H9 (cell line): ENCODE data around the gene WWC1. TPM values are rescaled to one million over a fixed set of nuclear protein-coding genes. Genes with fewer than 3 reads are reported as not detected.

Experiments
- DNase-seq: peaks from one replicate; pipeline ENCODE4 v3.0.0-alpha.2; 2017
- H2AFZ ChIP-seq: one replicate; pipeline ENCODE4 v1.6.1; 2013; ENCODE audit warnings: mild to moderate bottlenecking, low read length, control low read depth, moderate library complexity
- H2AK5ac ChIP-seq: 2 replicates; pipeline ENCODE4 v1.6.1; 2013; ENCODE audit warnings: low read length, control low read depth, mixed read lengths; ENCODE audit not compliant: insufficient read length
- H2BK120ac ChIP-seq: one replicate; pipeline ENCODE4 v1.6.1; 2013; ENCODE audit warnings: low read depth, mild to moderate bottlenecking, low read length, control low read depth, inconsistent platforms; ENCODE audit not compliant: poor library complexity, severe bottlenecking
- H2BK12ac ChIP-seq: 2 replicates; pipeline ENCODE4 v1.6.1; 2013; ENCODE audit warnings: low read length, control low read depth, mixed read lengths, low read depth; ENCODE audit not compliant: insufficient read length
- H2BK15ac ChIP-seq: 2 replicates; pipeline ENCODE4 v1.6.1; 2013; ENCODE audit warnings: low read depth, low read length, control low read depth
- H2BK20ac ChIP-seq: one replicate; pipeline ENCODE4 v1.6.1; 2013; ENCODE audit warnings: low read depth, mild to moderate bottlenecking, low read length, control low read depth, inconsistent platforms; ENCODE audit not compliant: poor library complexity, severe bottlenecking
- H2BK5ac ChIP-seq: 2 replicates; pipeline ENCODE4 v1.6.1; 2013; ENCODE audit warnings: low read length, control low read depth, mixed read lengths; ENCODE audit not compliant: insufficient read length
- H3K14ac ChIP-seq: 2 replicates; pipeline ENCODE4 v1.6.1; 2013; ENCODE audit warnings: low read length, control low read depth; ENCODE audit not compliant: insufficient read depth
- H3K18ac ChIP-seq: 2 replicates; pipeline ENCODE4 v1.6.1; 2013; ENCODE audit warnings: low read depth, mild to moderate bottlenecking, mixed read lengths, low read length, control low read depth; ENCODE audit not compliant: insufficient read length
- H3K23ac ChIP-seq: 2 replicates; pipeline ENCODE4 v1.6.1; 2013; ENCODE audit warnings: low read length, control low read depth, mixed read lengths, low read depth; ENCODE audit not compliant: insufficient read length
- H3K23me2 ChIP-seq: 2 replicates; pipeline ENCODE4 v1.6.1; 2013; ENCODE audit warnings: low read depth, mild to moderate bottlenecking, mixed read lengths, low read length, control low read depth; ENCODE audit not compliant: insufficient read length, poor library complexity, severe bottlenecking
- H3K27ac ChIP-seq: 2 replicates; pipeline ENCODE4 v1.5.1; 2013; ENCODE audit warnings: low read length, control low read depth, mixed read lengths, low read depth; ENCODE audit not compliant: insufficient read length
- H3K27me3 ChIP-seq: 2 replicates; pipeline ENCODE4 v1.6.1; 2013; ENCODE audit warnings: low read length, control low read depth, inconsistent platforms; ENCODE audit not compliant: insufficient read depth
- H3K4ac ChIP-seq: 2 replicates; pipeline ENCODE4 v1.6.1; 2013; ENCODE audit warnings: low read depth, mild to moderate bottlenecking, control low read depth, inconsistent platforms, low read length, moderate library complexity
- H3K4me1 ChIP-seq: 2 replicates; pipeline ENCODE4 v1.6.1; 2013; ENCODE audit warnings: low read length, control low read depth, inconsistent platforms; ENCODE audit not compliant: insufficient read depth
- H3K4me2 ChIP-seq: 2 replicates; pipeline ENCODE4 v1.6.1; 2013; ENCODE audit warnings: low read length, control low read depth, mixed read lengths; ENCODE audit not compliant: insufficient read length, insufficient read depth
- H3K56ac ChIP-seq: 2 replicates; pipeline ENCODE4 v1.6.1; 2013; ENCODE audit warnings: low read depth, mild to moderate bottlenecking, mixed read lengths, low read length, control low read depth; ENCODE audit not compliant: insufficient read length
- H3K79me1 ChIP-seq: 2 replicates; pipeline ENCODE4 v1.6.1; 2013; ENCODE audit warnings: low read depth, mild to moderate bottlenecking, moderate library complexity, low read length, control low read depth, inconsistent platforms; ENCODE audit not compliant: insufficient read depth, poor library complexity, severe bottlenecking
- H3K79me2 ChIP-seq: 2 replicates; pipeline ENCODE4 v1.6.1; 2013; ENCODE audit warnings: low read length, control low read depth, inconsistent platforms; ENCODE audit not compliant: insufficient read depth
- H3K9ac ChIP-seq: 2 replicates; pipeline ENCODE4 v1.6.1; 2013; ENCODE audit warnings: low read length, control low read depth, mixed read lengths; ENCODE audit not compliant: insufficient read length; ENCODE audit errors: extremely low read depth
- H3K9me3 ChIP-seq: one replicate; pipeline ENCODE4 v1.6.1; 2013; ENCODE audit warnings: low read depth, low read length, inconsistent platforms; ENCODE audit not compliant: control insufficient read depth
- H3T11ph ChIP-seq: one replicate; pipeline ENCODE4 v1.6.1; 2013; ENCODE audit warnings: mild to moderate bottlenecking, low read length, control low read depth, inconsistent platforms
- H4K20me1 ChIP-seq: one replicate; pipeline ENCODE4 v1.6.1; 2013; ENCODE audit not compliant: control insufficient read depth, insufficient read length, insufficient read depth
- H4K5ac ChIP-seq: 2 replicates; pipeline ENCODE4 v1.6.1; 2013; ENCODE audit warnings: low read depth, mild to moderate bottlenecking, mixed read lengths, low read length, control low read depth; ENCODE audit not compliant: insufficient read length
- H4K8ac ChIP-seq: replicated peaks from 2 replicates; pipeline ENCODE4 v1.6.1; 2013; ENCODE audit warnings: low read length, control low read depth, mixed read lengths, low read depth; ENCODE audit not compliant: insufficient read length
- H4K91ac ChIP-seq: 2 replicates; pipeline ENCODE4 v1.6.1; 2013; ENCODE audit warnings: low read depth, mild to moderate bottlenecking, moderate library complexity, mixed read lengths, low read length, control low read depth; ENCODE audit not compliant: insufficient read length
- H3K27ac Mint-ChIP-seq, 3 experiments: 2 replicates in 2 of 3; 3 replicates in 1 of 3; pipeline ENCODE4 v1.8.0; 2020 to 2021; ENCODE audit warnings: mixed read lengths in 3 of 3, mild to moderate bottlenecking in 1 of 3, moderate library complexity in 1 of 3
- H3K27me3 Mint-ChIP-seq: 2 replicates; pipeline ENCODE4 v1.8.0; 2021; ENCODE audit warnings: low read depth, mild to moderate bottlenecking, moderate library complexity, mixed read lengths
- H3K36me3 Mint-ChIP-seq, 3 experiments: 2 replicates in 2 of 3; 3 replicates in 1 of 3; pipeline ENCODE4 v1.8.0; 2020 to 2021; ENCODE audit warnings: low read depth in 3 of 3, mixed read lengths in 3 of 3; ENCODE audit not compliant: insufficient read depth in 1 of 3
- H3K4me1 Mint-ChIP-seq, 2 experiments: 2 replicates each; pipeline ENCODE4 v1.8.0; 2020; ENCODE audit warnings: mixed read lengths in 2 of 2
- H3K4me3 Mint-ChIP-seq, 2 experiments: 2 replicates in 1 of 2; 3 replicates in 1 of 2; pipeline ENCODE4 v1.8.0; 2020 to 2021; ENCODE audit warnings: mild to moderate bottlenecking in 2 of 2, mixed read lengths in 2 of 2, moderate library complexity in 1 of 2
- H3K9me3 Mint-ChIP-seq, 2 experiments: 2 replicates in 1 of 2; 3 replicates in 1 of 2; pipeline ENCODE4 v1.8.0; 2020; ENCODE audit warnings: mild to moderate bottlenecking in 2 of 2, mixed read lengths in 2 of 2, moderate library complexity in 1 of 2
- WGBS: extraction: QIAGEN DNeasy Blood & Tissue Kit; methylation state at CpG from one replicate; pipeline ENCODE4 v1.1.7; 2013; ENCODE audit warnings: missing lambda C conversion rate, low lambda C conversion rate, mixed read lengths; ENCODE audit not compliant: insufficient read length; ENCODE audit errors: extremely low coverage; 5-methylcytosine and 5-hydroxymethylcytosine counted together
- total RNA-seq: library from RNA; stranded (reverse); gene quantifications from 2 replicates; pipeline ENCODE4 v1.2.1, GENCODE V29; 2021
- TF ChIP-seq, protein P1 (sequence below): fragments of 200-600 bp; sonication (generic); conservative IDR thresholded peaks from 3 replicates; pipeline ENCODE4 v1.8.0; 2021; ENCODE audit warnings: antibody characterized with exemption, mild to moderate bottlenecking

WWC1 gene
- total RNA-seq, 1 experiment from 2014 or later = 28.2 TPM

- no peak for DNase-seq
Observed at GRCh38 chr5:168464641-168465040, 173.2 kb downstream of the WWC1 start.

More at GRCh38 chr5:168464641-168465040, 173.2 kb downstream of the WWC1 start:
- H4K91ac ChIP-seq = no peak overlapping the region
- no peaks in the 10 kb centered on the region for H3K79me1 ChIP-seq
- no peaks in the 10 kb centered on the region for H3K4me1 ChIP-seq
- no peak overlapping the region for H3K14ac ChIP-seq
- no peak overlapping the region for H3K9ac ChIP-seq
- no peak overlapping the region for H4K5ac ChIP-seq
- H2BK12ac ChIP-seq = no peak overlapping the region
- H2BK5ac ChIP-seq = no peak overlapping the region
- no peak overlapping the region for H3K56ac ChIP-seq
- H3K23me2 ChIP-seq = no peaks in the 10 kb centered on the region
- no peak overlapping the region for H3K18ac ChIP-seq
- Mint-ChIP-seq H3K4me1 (no peaks in the 10 kb centered on the region), H3K27ac (peak overlapping the region in 1 of 3 experiments; percentile 38; a peak in 1 of 7 replicates), H3K9me3 (no peaks in the 10 kb centered on the region; a peak in 1 of 5 replicates), H3K4me3 (no peak overlapping the region), H3K36me3 (peaks cover 19 to 62% (median 54%) of the 10 kb centered on the region in 3 experiments; a peak in 6 of 7 replicates), H3K27me3 (no peaks in the 10 kb centered on the region)
- no peak overlapping the region for H3T11ph ChIP-seq
- H2BK20ac ChIP-seq = no peak overlapping the region
- no peak overlapping the region for H3K4me2 ChIP-seq
- no peak overlapping the region for H2AFZ ChIP-seq
- no peak overlapping the region for H3K27ac ChIP-seq
- TF ChIP-seq, protein P1, sequence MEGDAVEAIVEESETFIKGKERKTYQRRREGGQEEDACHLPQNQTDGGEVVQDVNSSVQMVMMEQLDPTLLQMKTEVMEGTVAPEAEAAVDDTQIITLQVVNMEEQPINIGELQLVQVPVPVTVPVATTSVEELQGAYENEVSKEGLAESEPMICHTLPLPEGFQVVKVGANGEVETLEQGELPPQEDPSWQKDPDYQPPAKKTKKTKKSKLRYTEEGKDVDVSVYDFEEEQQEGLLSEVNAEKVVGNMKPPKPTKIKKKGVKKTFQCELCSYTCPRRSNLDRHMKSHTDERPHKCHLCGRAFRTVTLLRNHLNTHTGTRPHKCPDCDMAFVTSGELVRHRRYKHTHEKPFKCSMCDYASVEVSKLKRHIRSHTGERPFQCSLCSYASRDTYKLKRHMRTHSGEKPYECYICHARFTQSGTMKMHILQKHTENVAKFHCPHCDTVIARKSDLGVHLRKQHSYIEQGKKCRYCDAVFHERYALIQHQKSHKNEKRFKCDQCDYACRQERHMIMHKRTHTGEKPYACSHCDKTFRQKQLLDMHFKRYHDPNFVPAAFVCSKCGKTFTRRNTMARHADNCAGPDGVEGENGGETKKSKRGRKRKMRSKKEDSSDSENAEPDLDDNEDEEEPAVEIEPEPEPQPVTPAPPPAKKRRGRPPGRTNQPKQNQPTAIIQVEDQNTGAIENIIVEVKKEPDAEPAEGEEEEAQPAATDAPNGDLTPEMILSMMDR = no peak
- H3K23ac ChIP-seq = no peak overlapping the region
- WGBS = no CpG with 5 or more reads among the region's 20 CpGs
- no peak overlapping the region for H2BK15ac ChIP-seq
- H3K79me2 ChIP-seq = no peaks in the 10 kb centered on the region
- no peaks in the 10 kb centered on the region for H4K20me1 ChIP-seq
- no peak overlapping the region for H2AK5ac ChIP-seq
- no peaks in the 10 kb centered on the region for H3K9me3 ChIP-seq
- H3K27me3 ChIP-seq = no peaks in the 10 kb centered on the region
- H4K8ac ChIP-seq = no peak overlapping the region
- H2BK120ac ChIP-seq = no peak overlapping the region
- H3K4ac ChIP-seq = no peak overlapping the region
